ENCODE data around the gene TOM1L1. TPM values are rescaled to one million over a fixed set of nuclear protein-coding genes. Genes with fewer than 3 reads are reported as not detected.

The TOM1L1 gene
- total RNA-seq, 4 donors from 2014 or later: 7.1 to 103 (median 55.4) TPM

DNA sequence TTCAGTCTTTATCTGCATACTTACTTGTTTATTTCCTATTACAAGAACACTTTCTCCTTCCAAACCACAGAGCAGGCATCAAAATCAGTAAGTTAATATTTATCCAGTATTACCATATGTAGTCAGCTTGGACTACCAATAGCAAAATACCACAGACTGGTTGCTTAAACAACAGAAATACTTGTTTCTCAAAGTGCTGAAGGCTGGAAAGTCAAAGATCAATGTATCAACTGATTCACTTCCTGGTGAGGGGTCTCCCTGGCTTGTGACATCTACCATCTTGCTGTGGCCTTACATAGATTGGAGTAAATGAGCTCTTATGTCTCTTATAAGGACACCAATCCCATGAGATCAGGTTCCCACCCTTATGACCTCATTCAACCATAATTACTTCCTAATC is 70.5 kb downstream of the TOM1L1 start:
- in situ Hi-C loops (cut with MboI; ENCODE audit: low pct_ligation_motif_present in 1 of 4, low pct_unique_long_range_greater_than_20kb in 1 of 4, low sequenced_read_pairs in 3 of 4): no loop called here
- H3K27ac ChIP-seq: no peak overlapping the region
- H3K4me1 ChIP-seq: peaks cover 5 to 31% (median 22%) of the 10 kb centered on the region in 4 donors
- intact Hi-C loops (cut with DNase I; ENCODE audit: low total_unique reads): no loop called here
- no peaks in the 10 kb centered on the region for H3K27me3 ChIP-seq
- TF ChIP-seq POLR2A (IDR thresholded peaks at IDR 0.05) (no peak), POLR2AphosphoS5 (IDR thresholded peaks at IDR 0.05) (no peak), EP300 (IDR thresholded peaks at IDR 0.05; ENCODE audit: low read depth) (no peak)
- TF ChIP-seq, protein P1, sequence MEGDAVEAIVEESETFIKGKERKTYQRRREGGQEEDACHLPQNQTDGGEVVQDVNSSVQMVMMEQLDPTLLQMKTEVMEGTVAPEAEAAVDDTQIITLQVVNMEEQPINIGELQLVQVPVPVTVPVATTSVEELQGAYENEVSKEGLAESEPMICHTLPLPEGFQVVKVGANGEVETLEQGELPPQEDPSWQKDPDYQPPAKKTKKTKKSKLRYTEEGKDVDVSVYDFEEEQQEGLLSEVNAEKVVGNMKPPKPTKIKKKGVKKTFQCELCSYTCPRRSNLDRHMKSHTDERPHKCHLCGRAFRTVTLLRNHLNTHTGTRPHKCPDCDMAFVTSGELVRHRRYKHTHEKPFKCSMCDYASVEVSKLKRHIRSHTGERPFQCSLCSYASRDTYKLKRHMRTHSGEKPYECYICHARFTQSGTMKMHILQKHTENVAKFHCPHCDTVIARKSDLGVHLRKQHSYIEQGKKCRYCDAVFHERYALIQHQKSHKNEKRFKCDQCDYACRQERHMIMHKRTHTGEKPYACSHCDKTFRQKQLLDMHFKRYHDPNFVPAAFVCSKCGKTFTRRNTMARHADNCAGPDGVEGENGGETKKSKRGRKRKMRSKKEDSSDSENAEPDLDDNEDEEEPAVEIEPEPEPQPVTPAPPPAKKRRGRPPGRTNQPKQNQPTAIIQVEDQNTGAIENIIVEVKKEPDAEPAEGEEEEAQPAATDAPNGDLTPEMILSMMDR (IDR thresholded peaks at IDR 0.05): no peak
- H3K9me3 ChIP-seq: no peaks in the 10 kb centered on the region
- no peak overlapping the region for H3K4me3 ChIP-seq
- DNase-seq: no peak
- no peaks in the 10 kb centered on the region for H3K36me3 ChIP-seq

DNA sequence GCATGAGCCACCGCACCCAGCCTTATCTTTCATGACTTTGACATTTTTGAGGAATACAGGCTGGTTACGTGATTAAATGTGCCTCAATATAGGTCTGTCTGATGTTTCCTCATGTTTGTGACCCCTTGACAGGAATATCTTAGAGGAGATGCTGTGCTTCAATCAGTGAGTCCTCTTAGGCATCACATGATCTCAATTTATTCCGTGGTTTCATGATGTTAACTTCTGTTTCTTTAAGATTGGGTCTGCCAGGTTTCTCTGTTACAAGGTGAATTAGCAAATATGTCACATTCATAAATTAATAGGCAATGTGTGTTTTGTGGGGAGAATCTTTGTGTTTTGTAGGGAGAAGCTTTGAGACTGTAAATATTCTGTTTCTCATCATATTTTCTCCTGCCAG is 71.2 kb downstream of the TOM1L1 start:
- intact Hi-C loops (cut with DNase I; ENCODE audit: low total_unique reads): no loop called here
- no peak overlapping the region for H3K27ac ChIP-seq
- 93% methylated on average over 3 of the region's 3 CpGs for WGBS, 2 donors (ENCODE audit: low coverage in 1 of 2)

DNA sequence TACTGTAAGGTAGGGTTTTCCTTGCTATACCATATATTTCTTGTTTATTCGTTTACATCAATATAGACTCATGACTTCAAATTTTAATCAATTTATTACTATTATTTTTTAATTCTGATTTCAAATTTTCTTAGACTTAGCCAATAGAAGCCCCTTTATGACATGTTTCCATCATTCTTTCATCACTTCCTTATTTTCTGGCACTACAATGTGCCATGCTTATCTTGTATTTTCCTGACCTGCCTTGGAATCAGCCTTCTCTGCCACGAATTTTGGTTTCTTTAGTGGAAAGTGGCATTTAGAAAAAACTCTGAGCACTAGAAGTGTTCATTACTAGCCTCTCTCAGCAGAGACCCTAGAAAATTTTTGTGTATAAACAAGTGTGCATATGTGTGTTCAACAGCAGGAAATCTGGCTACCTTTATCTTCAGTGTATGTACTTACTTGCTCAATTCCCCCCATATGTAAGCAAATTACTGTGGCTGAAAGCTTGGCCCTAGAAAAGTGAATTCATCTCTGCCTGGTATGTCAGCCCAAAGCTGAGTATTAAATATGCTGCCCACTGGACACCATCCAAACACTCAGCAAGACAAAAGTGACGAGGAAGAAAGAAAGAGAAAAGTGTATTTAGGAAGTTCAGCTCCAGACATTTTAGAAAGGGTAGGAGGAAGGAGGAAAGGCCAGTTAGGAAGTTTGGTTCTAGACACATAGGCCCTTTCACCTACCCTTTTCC is 71.9 kb downstream of the TOM1L1 start:
- in situ Hi-C loops (cut with MboI; ENCODE audit: low pct_ligation_motif_present in 1 of 4, low pct_unique_long_range_greater_than_20kb in 1 of 4, low sequenced_read_pairs in 3 of 4): no loop called here

More for the DNA sequence above, 71.2 kb downstream of the TOM1L1 start:
- in situ Hi-C loops (cut with MboI; ENCODE audit: low pct_ligation_motif_present in 1 of 4, low pct_unique_long_range_greater_than_20kb in 1 of 4, low sequenced_read_pairs in 3 of 4): no loop called here
- DNase-seq: no peak
- Histone ChIP-seq H3K27me3 (no peaks in the 10 kb centered on the region), H3K4me1 (peaks cover 5 to 26% (median 19%) of the 10 kb centered on the region in 4 donors), H3K4me3 (no peak overlapping the region), H3K36me3 (no peaks in the 10 kb centered on the region), H3K9me3 (no peaks in the 10 kb centered on the region)
- TF ChIP-seq POLR2AphosphoS5 (IDR thresholded peaks at IDR 0.05): no peak
- TF ChIP-seq, protein P1 (IDR thresholded peaks at IDR 0.05): no peak
- TF ChIP-seq POLR2A (IDR thresholded peaks at IDR 0.05): no peak
- TF ChIP-seq EP300 (IDR thresholded peaks at IDR 0.05; ENCODE audit: low read depth): no peak

DNA sequence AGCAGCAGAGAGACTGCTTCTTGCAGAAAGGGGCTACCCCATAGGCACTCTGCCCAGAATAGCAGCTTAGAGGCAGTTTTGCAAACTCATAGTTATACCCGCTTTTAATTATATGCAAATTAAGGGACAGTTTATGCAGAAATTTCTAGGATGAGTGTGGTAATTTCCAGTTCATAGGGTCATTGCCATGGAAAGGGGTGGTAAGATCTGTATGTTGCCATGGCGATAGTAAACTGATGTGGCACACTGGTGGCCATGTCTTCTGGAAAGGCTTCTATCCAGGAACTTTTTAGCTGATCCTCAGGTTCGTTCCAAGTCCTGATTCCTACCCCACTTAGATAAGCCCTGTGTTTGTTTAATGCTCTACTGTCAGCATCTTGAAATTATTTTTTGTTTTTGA is 74.1 kb downstream of the TOM1L1 start:
- Histone ChIP-seq H3K4me1 (peaks cover 0 to 9% (median 7%) of the 10 kb centered on the region in 4 donors), H3K36me3 (no peaks in the 10 kb centered on the region), H3K4me3 (no peak overlapping the region), H3K27ac (no peak overlapping the region), H3K9me3 (peaks cover 0 to under 1% of the 10 kb centered on the region in 2 donors), H3K27me3 (no peaks in the 10 kb centered on the region)
- in situ Hi-C loops (cut with MboI; ENCODE audit: low pct_ligation_motif_present in 1 of 4, low pct_unique_long_range_greater_than_20kb in 1 of 4, low sequenced_read_pairs in 3 of 4): loop anchor here in 2 of 4 donors (25.0 kb wide), 2 partner anchors 538 to 788 kb away; partner anchors contain the start of genes SMIM36 (in 2 of the 2) and PCTP (in 1 of the 2)
- DNase-seq: no peak
- 67 to 80% methylated on average over 2 to 3 of the region's 3 CpGs for WGBS, 2 donors (ENCODE audit: low coverage in 1 of 2)
- TF ChIP-seq POLR2AphosphoS5 (IDR thresholded peaks at IDR 0.05) (no peak), EP300 (IDR thresholded peaks at IDR 0.05; ENCODE audit: low read depth) (no peak), POLR2A (IDR thresholded peaks at IDR 0.05) (no peak)
- TF ChIP-seq, protein P1 (IDR thresholded peaks at IDR 0.05): no peak
- intact Hi-C loops (cut with DNase I; ENCODE audit: low total_unique reads): no loop called here

More for the DNA sequence above, 71.9 kb downstream of the TOM1L1 start:
- Histone ChIP-seq H3K27ac (no peak overlapping the region), H3K36me3 (no peaks in the 10 kb centered on the region), H3K9me3 (no peaks in the 10 kb centered on the region), H3K4me3 (no peak overlapping the region), H3K27me3 (no peaks in the 10 kb centered on the region), H3K4me1 (peaks cover 0 to 19% (median 14%) of the 10 kb centered on the region in 4 donors)
- intact Hi-C loops (cut with DNase I; ENCODE audit: low total_unique reads): no loop called here
- no peak for DNase-seq
- WGBS, 2 donors (ENCODE audit: low coverage in 1 of 2): 77 to 84% methylated on average over 3 of the region's 3 CpGs
- TF ChIP-seq POLR2A (IDR thresholded peaks at IDR 0.05): no peak
- no peak for TF ChIP-seq POLR2AphosphoS5 (IDR thresholded peaks at IDR 0.05)
- no peak for TF ChIP-seq EP300 (IDR thresholded peaks at IDR 0.05; ENCODE audit: low read depth)
- TF ChIP-seq, protein P1 (IDR thresholded peaks at IDR 0.05): no peak

Data from transverse colon (tissue), 4 donors.